Measurements from ENCODE around the gene ACBD7.
A peak's percentile ranks its signal among the peaks of the same experiment; 100 is the strongest.

The ACBD7 gene

DNA sequence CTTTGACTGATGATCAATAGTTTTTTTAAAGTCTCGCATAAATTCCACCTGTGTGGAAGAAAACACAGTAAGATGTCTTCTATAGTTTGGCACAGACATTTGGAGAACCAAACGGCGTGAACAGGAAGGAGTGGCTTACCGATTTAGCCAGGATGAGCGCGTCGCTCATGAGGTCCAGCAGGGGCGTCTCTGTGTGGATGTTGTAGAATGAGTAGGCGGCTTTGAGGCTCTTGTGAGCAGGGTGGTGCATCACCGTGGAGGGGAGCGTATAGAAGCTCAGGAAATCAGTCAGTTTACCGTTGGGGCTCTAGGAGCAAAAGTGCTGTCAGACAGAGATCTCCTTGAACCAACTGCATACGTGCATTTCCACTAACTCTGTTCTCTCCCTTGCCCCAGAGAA lies 24.1 kb upstream of the ACBD7 start:
- DNase-seq (ENCODE audit: low spot score in 2 of 2) = no peak
- Mint-ChIP-seq H3K4me3 (no peak overlapping the region), H3K9me3 (no peaks in the 10 kb centered on the region), H3K27ac (no peak overlapping the region), H3K27me3 (no peaks in the 10 kb centered on the region), H3K36me3 (peaks cover 13% of the 10 kb centered on the region), H3K4me1 (no peaks in the 10 kb centered on the region)
- no peak for ATAC-seq (ENCODE audit: low read depth)

DNA sequence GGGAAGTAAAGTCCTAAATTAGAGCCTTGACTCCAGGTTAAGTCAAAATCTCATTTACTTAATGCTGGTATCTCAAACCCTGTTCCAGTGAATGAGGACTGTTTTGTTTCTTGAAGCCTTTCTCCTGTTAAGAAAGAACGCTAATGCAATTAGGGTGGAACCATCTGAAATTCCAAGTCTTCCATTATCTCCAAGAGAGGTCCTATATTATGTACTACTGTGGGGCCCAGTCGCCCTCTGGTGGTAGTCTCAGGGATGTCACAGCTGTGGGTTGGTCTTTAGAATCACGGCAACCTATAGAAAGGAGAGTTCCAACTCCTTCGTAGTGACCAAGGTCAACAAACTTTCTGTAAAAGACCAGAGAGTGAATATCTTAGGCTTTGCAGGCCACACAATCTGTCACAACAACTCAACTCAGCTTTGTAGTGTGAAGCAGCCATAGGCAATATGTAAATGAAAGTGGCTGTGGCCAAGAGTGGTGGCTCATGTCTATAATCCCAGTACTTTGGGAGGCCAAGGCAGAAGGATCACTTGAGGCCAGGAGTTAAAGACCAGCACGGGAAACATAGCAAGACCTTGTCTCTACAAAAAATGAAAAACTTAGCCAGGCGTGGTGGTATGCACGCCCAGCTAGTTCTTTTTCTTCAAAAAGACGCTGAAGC lies 17.9 kb upstream of the ACBD7 start:
- Mint-ChIP-seq H3K27ac (peak overlapping the region; percentile 65), H3K9me3 (no peaks in the 10 kb centered on the region), H3K4me1 (peaks cover 4% of the 10 kb centered on the region), H3K27me3 (no peaks in the 10 kb centered on the region), H3K36me3 (peaks cover 11% of the 10 kb centered on the region), H3K4me3 (no peak overlapping the region)
- peak; percentile 97 for ATAC-seq (ENCODE audit: low read depth)
- DNase-seq (ENCODE audit: low spot score in 2 of 2) = peak; percentile 63 to 66

DNA sequence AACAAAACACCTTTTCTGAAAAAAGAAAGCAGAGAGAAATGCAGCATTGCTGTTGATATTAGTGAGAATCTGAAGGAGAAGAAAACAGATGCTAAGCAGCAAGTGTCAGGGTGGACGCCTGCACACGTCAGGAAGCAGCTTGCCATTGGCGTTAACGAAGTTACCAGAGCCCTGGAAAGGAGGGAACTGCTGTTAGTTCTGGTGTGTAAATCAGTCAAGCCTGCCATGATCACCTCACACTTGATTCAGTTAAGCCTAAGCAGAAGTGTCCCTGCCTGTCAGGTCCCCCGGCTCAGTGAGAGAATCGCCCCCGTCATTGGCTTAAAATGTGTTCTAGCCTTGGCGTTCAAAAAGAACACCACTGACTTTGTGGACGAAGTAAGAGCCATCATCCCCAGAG lies 14.9 kb upstream of the ACBD7 start:
- Mint-ChIP-seq H3K27me3 (no peaks in the 10 kb centered on the region), H3K4me3 (no peak overlapping the region), H3K36me3 (peaks cover 7% of the 10 kb centered on the region), H3K9me3 (no peaks in the 10 kb centered on the region), H3K4me1 (peaks cover 16% of the 10 kb centered on the region), H3K27ac (no peak overlapping the region)
- ATAC-seq (ENCODE audit: low read depth) (no peak), DNase-seq (ENCODE audit: low spot score in 2 of 2) (no peak)

DNA sequence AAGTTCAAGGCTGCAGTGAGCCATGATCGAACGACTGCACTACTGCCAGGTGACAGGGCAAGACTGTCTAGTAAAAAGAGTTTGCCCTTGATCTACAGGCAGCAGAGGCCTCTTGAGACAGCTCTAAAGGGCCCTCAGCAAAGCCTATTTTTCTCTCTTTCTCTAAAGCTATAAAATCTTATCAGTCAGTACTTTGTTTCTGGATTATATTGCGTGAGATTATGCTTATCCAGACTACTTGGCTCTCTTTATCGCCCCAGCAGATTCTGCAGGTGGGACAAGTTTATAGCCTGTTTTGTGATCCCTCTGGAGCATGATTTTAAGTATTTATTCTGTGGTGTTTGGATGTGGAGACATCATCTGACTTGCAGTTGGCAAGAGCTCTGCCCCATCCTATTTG lies 11.3 kb upstream of the ACBD7 start:
- ATAC-seq (ENCODE audit: low read depth) (no peak), DNase-seq (ENCODE audit: low spot score in 2 of 2) (no peak)
- no peaks in the 10 kb centered on the region for H3K27me3 Mint-ChIP-seq
- peaks cover 6% of the 10 kb centered on the region for H3K36me3 Mint-ChIP-seq
- H3K4me1 Mint-ChIP-seq = peaks cover 25% of the 10 kb centered on the region
- peak overlapping the region; percentile 36 for H3K27ac Mint-ChIP-seq
- H3K9me3 Mint-ChIP-seq = no peaks in the 10 kb centered on the region
- no peak overlapping the region for H3K4me3 Mint-ChIP-seq

DNA sequence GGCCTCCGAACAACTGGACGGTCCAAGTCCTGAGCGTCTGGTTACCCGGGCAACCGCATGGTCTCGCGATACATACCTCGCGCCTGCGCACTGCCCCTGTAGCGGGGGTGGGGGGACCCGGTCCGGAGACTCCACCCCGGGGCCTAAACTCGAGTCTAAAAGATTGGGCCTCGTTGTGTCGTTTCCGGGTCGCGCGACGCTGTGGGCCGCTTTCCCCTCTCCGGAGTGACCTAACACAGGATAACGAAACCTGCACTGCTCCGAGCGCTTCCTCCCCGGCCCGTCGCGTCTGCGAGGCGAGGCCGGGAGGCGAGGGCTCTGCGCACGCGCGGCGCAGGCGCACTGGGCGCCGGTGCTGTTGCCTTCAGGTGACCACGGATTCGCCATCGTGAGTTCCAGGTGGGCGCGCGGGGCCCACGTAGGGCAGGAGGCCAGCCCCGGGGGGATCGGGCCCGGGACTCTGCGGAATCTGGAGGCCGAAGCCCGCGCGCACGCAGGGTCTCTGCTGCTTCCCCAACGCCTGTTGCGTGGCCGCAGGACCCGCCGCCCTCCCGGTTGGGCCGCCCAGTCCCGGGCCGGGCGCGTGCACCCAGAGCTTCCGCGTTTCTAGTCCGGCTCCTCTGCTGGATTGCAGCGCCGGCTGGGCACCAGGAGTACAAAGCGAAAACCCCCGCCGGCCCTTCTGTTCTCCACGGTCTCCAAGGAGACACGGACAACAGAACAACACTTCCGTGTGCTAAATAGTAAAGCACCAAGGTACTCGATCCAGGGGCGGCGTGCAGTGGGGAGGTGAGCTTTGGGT lies 8.6 kb upstream of the ACBD7 start, which contains the start of gene RPP38:
RPP38 (plus strand) TSS at position 345 of the 802 bp plus-strand sequence. CDS start 5,960 bp downstream, outside the sequence.
- H3K4me3 Mint-ChIP-seq = peak within 1 kb of the TSS; percentile 92
- no peaks in the 10 kb centered on the region for H3K27me3 Mint-ChIP-seq
- H3K27ac Mint-ChIP-seq = peak within 1 kb of the TSS; percentile 100
- ATAC-seq (ENCODE audit: low read depth) (peak; percentile 73), DNase-seq (ENCODE audit: low spot score in 2 of 2) (peak; percentile 94 to 97)
- no peaks in the 10 kb centered on the region for H3K9me3 Mint-ChIP-seq
- peaks cover 25% of the 10 kb centered on the region for H3K4me1 Mint-ChIP-seq
- H3K36me3 Mint-ChIP-seq = no peaks in the 10 kb centered on the region

DNA sequence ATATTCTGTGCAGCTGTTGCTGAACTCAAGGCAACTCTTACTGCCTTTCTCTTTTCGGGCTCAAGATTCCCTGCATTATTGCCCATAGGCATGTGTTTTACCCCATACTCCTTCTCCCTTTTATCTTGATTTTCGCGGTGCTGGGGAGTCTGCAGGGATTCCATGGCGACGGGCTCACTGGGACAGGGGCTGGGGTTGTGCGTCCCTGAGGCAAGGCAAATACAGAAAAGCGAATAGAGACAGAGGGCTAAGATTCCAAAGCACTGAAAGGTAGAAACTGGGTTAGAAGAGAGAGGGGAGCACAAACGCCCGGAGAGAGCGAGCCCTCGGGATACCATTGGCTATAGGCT lies 8.1 kb upstream of the ACBD7 start:
- DNase-seq (ENCODE audit: low spot score in 2 of 2) (no peak), ATAC-seq (ENCODE audit: low read depth) (peak; percentile 9)
- H3K4me1 Mint-ChIP-seq = peaks cover 25% of the 10 kb centered on the region
- H3K4me3 Mint-ChIP-seq = peak overlapping the region; percentile 92
- no peaks in the 10 kb centered on the region for H3K9me3 Mint-ChIP-seq
- H3K27me3 Mint-ChIP-seq = peaks cover 2% of the 10 kb centered on the region
- no peaks in the 10 kb centered on the region for H3K36me3 Mint-ChIP-seq
- H3K27ac Mint-ChIP-seq = peak overlapping the region; percentile 100

DNA sequence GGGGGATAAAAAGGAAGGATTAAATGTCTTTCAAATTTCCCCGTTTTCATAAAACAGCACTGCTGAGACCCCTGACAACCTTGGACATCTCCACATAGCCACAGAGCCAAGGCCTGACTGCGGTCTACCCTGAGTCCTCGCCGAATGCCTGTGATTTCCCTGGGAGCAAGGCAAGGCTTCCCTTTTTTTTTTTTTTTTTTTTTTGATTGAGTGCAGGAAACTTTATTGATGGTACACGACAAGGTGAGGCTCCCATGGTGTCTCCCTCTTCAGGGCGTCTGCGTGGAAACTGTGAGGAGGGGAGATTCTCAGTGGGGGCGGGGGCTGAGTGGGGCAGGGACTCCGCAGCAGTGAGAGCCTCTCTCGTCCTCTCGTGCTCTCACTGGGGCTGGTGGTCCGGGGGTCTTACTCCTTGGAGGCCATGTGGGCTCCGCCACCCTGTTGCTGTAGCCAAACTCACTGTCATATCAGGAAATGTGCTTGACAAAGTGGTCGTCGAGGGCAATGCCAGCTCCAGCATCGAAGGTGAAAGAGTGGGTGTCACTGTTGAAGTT lies 4.4 kb upstream of the ACBD7 start:
- no peaks in the 10 kb centered on the region for H3K9me3 Mint-ChIP-seq
- DNase-seq (ENCODE audit: low spot score in 2 of 2) = no peak
- H3K4me3 Mint-ChIP-seq = no peak overlapping the region
- H3K36me3 Mint-ChIP-seq = no peaks in the 10 kb centered on the region
- peaks cover 13% of the 10 kb centered on the region for H3K4me1 Mint-ChIP-seq
- peaks cover 4% of the 10 kb centered on the region for H3K27me3 Mint-ChIP-seq
- no peak for ATAC-seq (ENCODE audit: low read depth)
- H3K27ac Mint-ChIP-seq = no peak overlapping the region

DNA sequence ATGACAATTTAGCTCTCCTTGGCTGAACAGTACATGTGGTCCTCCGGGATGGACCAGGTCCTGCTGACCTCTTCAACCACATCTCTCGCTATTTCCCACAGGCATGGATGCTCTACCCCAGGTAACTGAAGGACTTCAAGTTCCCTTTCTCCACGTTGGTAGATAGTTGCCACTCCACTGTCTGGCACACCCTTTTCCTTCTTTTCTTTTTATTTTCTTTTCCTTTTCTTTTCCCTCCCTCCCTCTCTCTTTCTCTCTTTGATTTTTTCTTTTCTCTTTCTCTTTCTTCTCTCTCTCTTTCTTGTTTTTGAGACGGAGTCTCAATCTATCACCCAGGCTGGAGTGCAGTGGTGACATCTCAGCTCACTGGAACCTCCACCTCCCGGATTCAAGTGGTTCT lies 2.8 kb upstream of the ACBD7 start:
- peaks cover 5% of the 10 kb centered on the region for H3K4me1 Mint-ChIP-seq

DNA sequence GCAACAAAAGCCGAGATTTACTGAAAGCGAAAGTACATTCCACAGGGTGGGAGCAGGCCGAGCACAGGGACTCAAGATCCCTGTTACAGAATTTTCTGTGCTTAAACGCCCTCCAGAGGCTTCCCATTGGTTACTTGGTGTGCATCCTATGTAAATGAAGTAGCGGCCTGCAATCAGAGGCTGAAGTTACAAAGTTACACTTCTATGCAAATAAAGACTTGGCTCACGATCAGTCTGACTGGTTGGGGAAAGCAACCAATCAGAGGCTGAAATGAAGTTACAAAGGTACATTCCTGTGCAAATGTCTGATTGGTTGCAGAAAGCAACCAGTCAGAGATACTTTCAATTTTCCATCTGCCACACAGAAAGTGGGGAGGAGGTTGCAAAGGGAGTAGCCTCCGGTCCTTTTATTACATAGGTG lies 4.1 kb downstream of the ACBD7 start:
- H3K9me3 Mint-ChIP-seq = no peaks in the 10 kb centered on the region
- H3K4me3 Mint-ChIP-seq = peak overlapping the region; percentile 37
- H3K4me1 Mint-ChIP-seq = peaks cover 3% of the 10 kb centered on the region
- no peak overlapping the region for H3K27ac Mint-ChIP-seq
- H3K36me3 Mint-ChIP-seq = no peaks in the 10 kb centered on the region
- no peak for DNase-seq (ENCODE audit: low spot score in 2 of 2)
- no peak for ATAC-seq (ENCODE audit: low read depth)
- H3K27me3 Mint-ChIP-seq = no peaks in the 10 kb centered on the region

More for the DNA sequence above, 2.8 kb upstream of the ACBD7 start:
- Mint-ChIP-seq H3K27ac (no peak overlapping the region), H3K27me3 (peaks cover 4% of the 10 kb centered on the region), H3K4me3 (no peak overlapping the region), H3K36me3 (no peaks in the 10 kb centered on the region), H3K9me3 (no peaks in the 10 kb centered on the region)
- no peak for ATAC-seq (ENCODE audit: low read depth)
- DNase-seq (ENCODE audit: low spot score in 2 of 2) = no peak

DNA sequence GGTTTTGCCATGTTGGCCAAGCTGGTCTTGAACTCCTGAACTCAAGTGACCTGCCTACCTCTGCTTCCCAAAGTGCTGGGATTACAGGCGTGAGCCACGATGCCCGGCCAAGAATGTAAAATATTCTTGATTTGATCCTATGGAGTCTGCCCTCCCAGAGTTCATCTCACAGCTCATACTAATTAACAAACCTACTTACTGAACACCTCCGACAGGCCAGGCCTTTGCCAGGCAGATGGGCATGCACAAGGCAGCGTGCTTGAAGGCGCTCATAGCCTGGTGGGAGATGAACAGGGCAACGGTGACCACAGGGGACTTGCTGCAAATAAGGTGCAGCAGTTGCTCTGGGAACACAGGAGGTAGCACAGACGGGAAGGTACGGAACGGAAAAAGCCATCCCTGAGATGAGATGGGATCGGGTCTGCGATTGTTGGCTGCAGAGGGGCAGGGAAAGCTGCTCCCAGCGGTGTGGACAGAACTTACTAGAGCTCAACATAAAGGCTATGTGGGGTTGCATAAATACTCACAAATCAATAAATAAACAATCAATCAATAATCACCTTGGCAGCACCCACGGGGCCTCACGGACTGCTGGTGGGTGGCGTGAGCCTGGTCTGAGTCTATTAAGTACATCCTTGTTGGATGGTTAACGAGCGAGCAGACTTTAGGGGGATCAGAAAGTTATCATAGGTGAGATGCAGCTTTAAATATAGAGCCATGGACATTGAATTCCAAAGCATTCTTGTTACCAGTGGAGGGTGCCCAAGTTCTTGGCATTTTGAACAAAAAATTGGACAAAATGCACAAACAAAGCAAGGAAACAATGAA lies 4.7 kb downstream of the ACBD7 start:
- ATAC-seq (ENCODE audit: low read depth) (no peak), DNase-seq (ENCODE audit: low spot score in 2 of 2) (no peak)
- Mint-ChIP-seq H3K36me3 (no peaks in the 10 kb centered on the region), H3K4me1 (peaks cover 3% of the 10 kb centered on the region), H3K27ac (no peak overlapping the region), H3K4me3 (no peak overlapping the region), H3K9me3 (no peaks in the 10 kb centered on the region), H3K27me3 (no peaks in the 10 kb centered on the region)

DNA sequence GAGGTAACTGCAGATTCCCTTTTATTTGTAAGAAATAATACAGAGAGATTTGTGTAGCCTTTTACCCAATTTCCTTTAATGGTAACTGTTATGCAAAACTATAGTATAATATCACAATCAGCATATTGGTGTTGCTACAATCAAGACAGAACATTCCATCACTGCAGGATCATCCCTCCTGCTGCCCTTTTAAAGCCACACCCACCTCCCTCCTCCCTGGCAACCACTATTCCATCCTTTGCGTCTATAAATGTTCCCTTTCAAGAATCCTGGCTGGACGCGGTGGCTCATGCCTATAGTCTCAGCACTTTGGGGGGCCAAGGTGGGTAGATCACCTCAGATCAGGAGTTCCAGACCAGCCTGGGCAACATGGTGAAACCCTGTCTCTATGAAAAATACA lies 13.2 kb downstream of the ACBD7 start:
- ATAC-seq (ENCODE audit: low read depth) (no peak), DNase-seq (ENCODE audit: low spot score in 2 of 2) (no peak)
- no peak overlapping the region for H3K4me3 Mint-ChIP-seq
- H3K4me1 Mint-ChIP-seq = peaks cover 2% of the 10 kb centered on the region
- no peaks in the 10 kb centered on the region for H3K9me3 Mint-ChIP-seq
- H3K27ac Mint-ChIP-seq = no peak overlapping the region
- H3K36me3 Mint-ChIP-seq = peaks cover 2% of the 10 kb centered on the region
- H3K27me3 Mint-ChIP-seq = peaks cover 7% of the 10 kb centered on the region

DNA sequence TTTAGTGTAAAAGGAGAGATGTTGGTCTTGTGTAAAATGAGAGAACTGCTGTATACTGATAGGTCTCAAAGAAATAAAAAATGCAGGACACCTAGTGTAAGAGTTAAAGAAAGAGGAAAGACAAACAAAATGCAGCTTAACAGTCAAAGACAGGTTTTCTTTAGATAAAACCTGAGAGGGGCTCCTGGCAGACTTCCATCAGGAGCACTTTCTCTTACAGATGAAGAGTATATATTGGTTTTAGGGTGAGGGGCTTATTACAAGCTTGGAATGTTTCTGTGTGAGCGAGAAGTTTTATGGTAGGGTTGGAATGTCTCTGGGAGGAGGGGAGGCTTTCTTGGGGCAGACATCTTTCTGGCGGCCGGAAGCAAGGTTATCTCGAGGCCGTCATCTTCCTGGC lies 16.2 kb downstream of the ACBD7 start:
- peaks cover 2% of the 10 kb centered on the region for H3K4me1 Mint-ChIP-seq
- H3K4me3 Mint-ChIP-seq = no peak overlapping the region

DNA sequence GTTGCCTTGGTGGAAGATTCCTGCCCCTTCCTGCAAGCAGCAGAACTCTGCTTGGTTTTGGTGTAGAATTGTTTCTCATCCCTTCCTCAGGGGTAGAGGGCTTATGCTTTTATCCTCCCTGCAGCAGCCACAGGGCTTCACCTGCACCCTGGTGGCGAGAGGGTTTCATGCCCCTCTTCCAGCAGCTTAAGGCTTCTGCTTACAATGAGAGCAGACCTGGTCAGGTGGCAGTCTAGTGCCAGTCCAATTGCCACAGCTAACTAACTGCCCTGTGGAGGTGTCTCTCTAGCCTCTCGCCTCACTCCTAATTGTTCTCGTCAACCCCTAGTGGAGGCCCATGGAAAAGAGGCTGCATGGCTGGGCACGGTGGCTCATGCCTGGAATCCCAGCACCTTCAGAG lies 19.3 kb downstream of the ACBD7 start:
- no peak overlapping the region for H3K4me3 Mint-ChIP-seq
- DNase-seq (ENCODE audit: low spot score in 2 of 2) (no peak), ATAC-seq (ENCODE audit: low read depth) (no peak)
- H3K27me3 Mint-ChIP-seq = peaks cover 17% of the 10 kb centered on the region
- H3K36me3 Mint-ChIP-seq = peaks cover 4% of the 10 kb centered on the region
- peaks cover 9% of the 10 kb centered on the region for H3K9me3 Mint-ChIP-seq
- H3K27ac Mint-ChIP-seq = no peak overlapping the region
- peaks cover 2% of the 10 kb centered on the region for H3K4me1 Mint-ChIP-seq

More for the DNA sequence above, 16.2 kb downstream of the ACBD7 start:
- no peak overlapping the region for H3K27ac Mint-ChIP-seq
- ATAC-seq (ENCODE audit: low read depth) (no peak), DNase-seq (ENCODE audit: low spot score in 2 of 2) (no peak)
- H3K9me3 Mint-ChIP-seq = peaks cover 6% of the 10 kb centered on the region
- H3K36me3 Mint-ChIP-seq = peaks cover 2% of the 10 kb centered on the region
- H3K27me3 Mint-ChIP-seq = peaks cover 12% of the 10 kb centered on the region

DNA sequence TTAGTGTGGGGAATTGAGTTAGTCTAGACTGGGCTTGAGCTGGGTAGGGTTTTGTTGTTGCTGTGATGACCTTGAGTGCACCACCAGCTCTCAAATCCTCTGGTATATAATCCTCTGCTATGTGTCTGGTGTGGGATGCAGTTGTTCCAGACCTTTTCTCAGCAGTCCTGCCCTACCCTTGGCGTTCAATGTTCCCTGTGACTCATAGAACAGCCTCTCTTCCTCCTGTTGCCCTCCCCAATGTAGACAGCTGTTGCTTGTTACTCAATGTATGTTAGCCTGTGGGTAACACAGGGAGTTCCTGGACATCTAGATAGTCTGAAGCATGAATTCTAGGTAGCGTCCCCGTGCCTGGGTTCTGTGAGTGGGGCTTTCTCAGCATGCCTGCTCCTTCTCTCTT lies 19.8 kb downstream of the ACBD7 start:
- no peak for DNase-seq (ENCODE audit: low spot score in 2 of 2)
- H3K9me3 Mint-ChIP-seq = peaks cover 9% of the 10 kb centered on the region
- no peak for ATAC-seq (ENCODE audit: low read depth)
- H3K4me3 Mint-ChIP-seq = no peak overlapping the region
- peaks cover 4% of the 10 kb centered on the region for H3K36me3 Mint-ChIP-seq
- no peak overlapping the region for H3K27ac Mint-ChIP-seq
- H3K27me3 Mint-ChIP-seq = peaks cover 16% of the 10 kb centered on the region
- H3K4me1 Mint-ChIP-seq = no peaks in the 10 kb centered on the region

Measured in memory B cell (primary cell).